Measurements from ENCODE around the gene SATB2. TPM values are rescaled to one million over a fixed set of nuclear protein-coding genes. Genes with fewer than 3 reads are reported as not detected.

Gene SATB2
- total RNA-seq, 1 experiment from 2014 or later = 11.2 TPM

GRCh38 chr2:199461711-199462346 is 4.1 kb upstream of the SATB2 start:
- H3K9me3 Mint-ChIP-seq (ENCODE audit: low read depth, unreplicated experiment) = no peaks in the 10 kb centered on the region
- intact Hi-C loops (cut with micrococcal nuclease; ENCODE audit: unreplicated experiment) = no loop called here
- no peak for TF ChIP-seq CTCF (IDR thresholded peaks at IDR 0.05; ENCODE audit: unreplicated experiment)
- no peak for DNase-seq
- no peak overlapping the region for H3K27ac Mint-ChIP-seq (ENCODE audit: unreplicated experiment)
- CTCF ChIA-PET = no interaction called here
- no TSS peak for BruUV-seq (replicated peaks)
- H3K27me3 Mint-ChIP-seq (ENCODE audit: unreplicated experiment) = peaks cover 24% of the 10 kb centered on the region
- peak overlapping the region; percentile 77 for H3K4me3 Mint-ChIP-seq (ENCODE audit: low read depth, unreplicated experiment)
- peaks cover 51% of the 10 kb centered on the region for H3K36me3 Mint-ChIP-seq (ENCODE audit: insufficient read depth, unreplicated experiment)
- H3K4me1 Mint-ChIP-seq (ENCODE audit: low read depth, unreplicated experiment) = no peaks in the 10 kb centered on the region

GRCh38 chr2:199460846-199461710 is 3.3 kb upstream of the SATB2 start:
- Mint-ChIP-seq H3K4me3 (ENCODE audit: low read depth, unreplicated experiment) (peak overlapping the region; percentile 91), H3K36me3 (ENCODE audit: insufficient read depth, unreplicated experiment) (peaks cover 58% of the 10 kb centered on the region), H3K27me3 (ENCODE audit: unreplicated experiment) (peaks cover 16% of the 10 kb centered on the region), H3K9me3 (ENCODE audit: low read depth, unreplicated experiment) (no peaks in the 10 kb centered on the region), H3K4me1 (ENCODE audit: low read depth, unreplicated experiment) (no peaks in the 10 kb centered on the region), H3K27ac (ENCODE audit: unreplicated experiment) (peak overlapping the region; percentile 89)
- DNase-seq = no peak
- BruUV-seq (replicated peaks) = no TSS peak
- intact Hi-C loops (cut with micrococcal nuclease; ENCODE audit: unreplicated experiment) = no loop called here
- CTCF ChIA-PET = interaction anchor here (1.5 kb wide), 1 partner anchor 10 kb away, joined by 4 read pairs; no protein-coding TSS in a partner anchor
- TF ChIP-seq CTCF (IDR thresholded peaks at IDR 0.05; ENCODE audit: unreplicated experiment) = no peak

GRCh38 chr2:199460101-199460671 is 2.4 kb upstream of the SATB2 start:
- DNase-seq = no peak
- Mint-ChIP-seq H3K27ac (ENCODE audit: unreplicated experiment) (peak overlapping the region; percentile 89), H3K36me3 (ENCODE audit: insufficient read depth, unreplicated experiment) (peaks cover 67% of the 10 kb centered on the region), H3K9me3 (ENCODE audit: low read depth, unreplicated experiment) (no peaks in the 10 kb centered on the region), H3K4me3 (ENCODE audit: low read depth, unreplicated experiment) (peak overlapping the region; percentile 91), H3K27me3 (ENCODE audit: unreplicated experiment) (peaks cover 8% of the 10 kb centered on the region), H3K4me1 (ENCODE audit: low read depth, unreplicated experiment) (no peaks in the 10 kb centered on the region)
- CTCF ChIA-PET = interaction anchor here (1.5 kb wide), 1 partner anchor 11 kb away, joined by 4 read pairs; no protein-coding TSS in a partner anchor
- intact Hi-C loops (cut with micrococcal nuclease; ENCODE audit: unreplicated experiment) = no loop called here
- no peak for TF ChIP-seq CTCF (IDR thresholded peaks at IDR 0.05; ENCODE audit: unreplicated experiment)
- TSS peak; percentile 77 for BruUV-seq (replicated peaks)

- peaks cover 67% of the 10 kb centered on the region for H3K36me3 Mint-ChIP-seq (ENCODE audit: insufficient read depth, unreplicated experiment)
- no TSS peak for BruUV-seq (replicated peaks)
- peak overlapping the region; percentile 89 for H3K27ac Mint-ChIP-seq (ENCODE audit: unreplicated experiment)
- intact Hi-C loops (cut with micrococcal nuclease; ENCODE audit: unreplicated experiment) = loop anchor here (5.0 kb wide), 1 partner anchor 437 kb away; no protein-coding TSS in a partner anchor
- peak overlapping the region; percentile 91 for H3K4me3 Mint-ChIP-seq (ENCODE audit: low read depth, unreplicated experiment)
- no peaks in the 10 kb centered on the region for H3K9me3 Mint-ChIP-seq (ENCODE audit: low read depth, unreplicated experiment)
- no peak for TF ChIP-seq CTCF (IDR thresholded peaks at IDR 0.05; ENCODE audit: unreplicated experiment)
- H3K27me3 Mint-ChIP-seq (ENCODE audit: unreplicated experiment) = peaks cover under 1% of the 10 kb centered on the region
- no peaks in the 10 kb centered on the region for H3K4me1 Mint-ChIP-seq (ENCODE audit: low read depth, unreplicated experiment)
- CTCF ChIA-PET = interaction anchor here (1.0 to 1.5 kb wide), 3 partner anchors 12 to 1145 kb away, joined by 3 to 6 read pairs (median 4); no protein-coding TSS in a partner anchor
- peak; percentile 89 for DNase-seq
These were observed 1.8 kb upstream of the SATB2 start for GRCh38 chr2:199459286-199460100.

Data from Calu3 (cell line).